Inflammatory macrophage treated with lipopolysaccharide for 4 hours (primary cell): ENCODE data around the gene COL8A2.

Experiments
- DNase-seq: peaks from one replicate; pipeline ENCODE4 v3.0.0-alpha.2; 2020

The COL8A2 gene

GRCh38 chr1:36157115-36157903 is 32.3 kb upstream of the COL8A2 start:
- no peak for DNase-seq

DNA sequence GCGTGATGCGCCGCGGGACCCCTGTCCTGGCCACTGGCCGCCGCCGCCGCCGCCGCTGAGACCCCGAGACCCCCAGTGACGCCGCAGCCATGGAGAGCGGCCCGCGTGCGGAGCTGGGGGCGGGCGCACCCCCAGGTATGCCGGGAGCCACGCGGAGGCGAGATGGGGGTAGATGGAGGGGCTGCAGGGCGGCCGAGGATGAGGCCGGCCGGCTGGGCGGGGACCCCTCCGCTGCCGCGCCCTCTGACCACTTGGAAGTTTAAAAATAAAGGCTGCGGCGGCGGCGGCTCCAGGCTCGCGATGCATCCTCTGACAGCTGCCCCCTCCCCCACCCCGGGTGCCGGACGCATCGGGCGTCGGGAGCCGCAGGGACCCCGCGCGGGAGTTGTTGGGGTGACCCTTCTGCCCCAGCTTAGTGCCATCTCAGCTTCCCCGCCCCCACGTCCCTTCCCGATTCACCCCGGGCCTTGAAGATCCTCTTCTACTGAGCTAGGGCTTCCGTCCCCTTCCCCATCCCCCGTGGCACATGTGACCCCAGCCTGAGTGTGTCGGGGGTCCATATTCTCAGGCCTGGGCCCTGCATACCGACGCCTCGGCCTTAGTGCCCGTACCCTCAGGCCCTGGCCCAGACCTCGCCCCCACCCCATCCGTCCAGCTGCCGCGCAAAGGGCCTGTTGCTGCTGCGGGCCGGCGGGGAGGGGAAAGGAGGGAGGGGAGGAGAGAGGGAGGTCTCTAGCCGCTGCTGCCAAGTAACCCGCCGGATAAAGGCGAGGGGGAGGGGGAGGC is 31.5 kb upstream of the COL8A2 start:
- peak; percentile 22 for DNase-seq

DNA sequence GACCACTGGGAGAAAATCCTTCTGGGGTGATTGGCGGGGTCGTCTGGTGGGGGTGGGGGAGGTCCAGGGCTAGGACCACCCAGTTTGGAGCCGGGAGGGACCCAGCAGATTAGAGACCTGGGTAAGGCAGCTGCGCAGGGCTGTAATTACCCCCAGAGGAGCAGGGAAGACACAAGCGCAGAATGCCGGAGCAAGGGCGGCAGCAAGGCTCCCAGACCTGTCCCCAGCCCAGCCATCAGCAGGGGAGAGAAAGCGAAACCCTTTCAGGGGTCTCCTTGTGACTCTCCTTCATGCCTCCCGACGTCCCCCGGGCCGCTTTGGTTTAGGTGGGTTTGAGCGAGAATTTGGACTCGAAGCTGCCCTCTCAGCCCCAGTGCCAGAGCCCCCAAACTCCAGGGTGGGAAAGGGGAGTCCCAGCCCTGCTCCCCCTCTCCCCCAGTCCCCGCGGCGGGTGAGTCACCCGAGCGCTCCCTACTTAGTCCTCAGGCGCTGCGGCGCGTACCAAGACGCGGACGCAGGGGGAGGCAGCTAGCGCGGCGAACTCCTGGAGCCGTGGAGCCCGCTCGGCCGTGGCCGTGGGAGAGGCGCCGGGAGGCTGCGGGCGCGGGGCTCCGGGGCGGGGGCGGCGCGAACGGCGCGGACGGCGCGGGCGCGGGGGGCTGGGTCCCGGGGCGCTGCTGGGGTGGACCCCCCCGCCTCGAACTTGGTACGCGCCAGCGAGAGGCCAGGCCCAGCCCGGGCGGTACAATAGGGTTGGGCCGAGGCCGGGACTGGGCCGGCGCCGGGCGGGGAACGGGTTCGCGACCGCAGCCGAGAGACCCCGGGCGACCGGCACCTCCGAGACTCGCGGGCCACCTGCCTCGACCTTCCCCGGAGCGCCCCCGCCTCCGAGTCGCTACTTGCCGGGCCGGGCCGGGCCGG is 30.6 kb upstream of the COL8A2 start, which contains the start of gene MAP7D1:
MAP7D1 (plus strand) TSS at position 753 of the 921 bp plus-strand sequence. CDS start 258 bp downstream, outside the sequence.
- DNase-seq = peak; percentile 83

GRCh38 chr1:36154765-36155407 is 29.9 kb upstream of the COL8A2 start:
- DNase-seq = no peak

- DNase-seq = no peak
Measured at GRCh38 chr1:36154335-36154734, 29.3 kb upstream of the COL8A2 start.

DNA sequence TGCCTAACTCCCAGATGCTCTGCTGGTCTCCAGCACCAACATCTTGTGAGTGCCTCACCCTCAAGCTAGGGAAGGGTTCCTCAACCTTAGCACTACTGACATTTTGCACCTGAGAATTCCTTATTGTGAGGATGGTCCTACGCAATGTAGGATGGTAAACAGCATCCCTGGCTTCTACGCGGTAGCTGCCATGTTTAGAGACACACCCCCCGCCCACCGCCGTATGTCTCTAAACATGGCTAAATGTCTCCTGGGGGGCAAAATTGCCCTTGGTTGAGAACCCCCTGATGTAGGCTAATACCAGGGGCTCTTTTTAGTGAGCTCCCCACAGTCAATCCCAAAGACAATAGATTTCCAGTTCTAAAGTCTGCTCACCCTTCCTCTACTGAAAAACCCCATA is 28.5 kb upstream of the COL8A2 start:
- no peak for DNase-seq

DNA sequence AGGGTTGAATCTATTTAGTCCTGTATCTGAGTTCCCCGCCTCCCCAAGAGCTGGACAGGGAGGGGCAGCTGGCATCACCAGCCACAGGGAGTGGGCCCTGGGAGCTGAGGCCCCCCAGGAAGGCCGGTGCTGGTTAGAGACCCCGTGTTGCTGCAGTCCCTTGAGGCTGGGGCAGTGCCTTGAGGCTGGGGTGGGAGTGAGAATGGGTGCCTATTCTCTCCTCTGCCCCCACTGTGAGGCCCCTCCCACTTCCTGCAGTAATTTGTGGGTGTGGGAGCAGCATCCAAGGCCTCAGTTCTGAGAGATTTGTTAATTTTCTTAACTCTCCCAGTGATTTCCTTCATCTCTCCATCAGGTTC is 26.8 kb upstream of the COL8A2 start:
- peak; percentile 53 for DNase-seq

DNA sequence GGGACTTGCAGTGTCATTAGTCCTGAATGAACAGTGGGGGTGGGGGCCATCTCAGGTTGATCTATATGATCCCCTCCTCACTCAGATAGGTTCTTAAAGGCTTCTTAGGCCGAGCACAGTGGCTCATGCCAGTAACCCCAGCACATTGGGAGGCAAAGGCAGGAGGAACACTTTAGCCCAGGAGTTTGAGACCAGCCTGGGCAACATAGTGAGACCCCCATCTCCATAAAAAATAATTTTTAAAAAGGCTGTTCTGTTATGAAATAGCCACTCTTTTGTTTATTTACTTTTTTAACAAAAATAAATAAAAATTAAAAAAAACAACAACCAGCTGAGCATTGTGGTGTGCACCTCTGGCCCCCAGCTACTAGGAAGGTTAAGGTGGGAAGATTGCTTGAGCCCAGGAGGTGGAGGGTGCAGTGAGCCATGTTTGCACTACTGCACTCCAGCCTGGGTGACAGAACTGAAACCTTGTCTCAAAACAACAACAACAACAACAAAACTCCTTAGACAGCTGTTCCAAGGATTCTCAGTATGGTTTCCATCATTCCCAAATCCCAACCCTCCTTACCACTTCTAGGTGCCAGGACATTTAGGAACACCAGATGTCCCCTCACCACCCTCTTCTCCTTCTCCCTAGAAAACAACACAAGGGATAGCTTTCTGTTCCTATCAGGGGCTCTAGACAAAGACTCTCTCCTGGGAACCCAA is 26.3 kb upstream of the COL8A2 start:
- DNase-seq = no peak

DNA sequence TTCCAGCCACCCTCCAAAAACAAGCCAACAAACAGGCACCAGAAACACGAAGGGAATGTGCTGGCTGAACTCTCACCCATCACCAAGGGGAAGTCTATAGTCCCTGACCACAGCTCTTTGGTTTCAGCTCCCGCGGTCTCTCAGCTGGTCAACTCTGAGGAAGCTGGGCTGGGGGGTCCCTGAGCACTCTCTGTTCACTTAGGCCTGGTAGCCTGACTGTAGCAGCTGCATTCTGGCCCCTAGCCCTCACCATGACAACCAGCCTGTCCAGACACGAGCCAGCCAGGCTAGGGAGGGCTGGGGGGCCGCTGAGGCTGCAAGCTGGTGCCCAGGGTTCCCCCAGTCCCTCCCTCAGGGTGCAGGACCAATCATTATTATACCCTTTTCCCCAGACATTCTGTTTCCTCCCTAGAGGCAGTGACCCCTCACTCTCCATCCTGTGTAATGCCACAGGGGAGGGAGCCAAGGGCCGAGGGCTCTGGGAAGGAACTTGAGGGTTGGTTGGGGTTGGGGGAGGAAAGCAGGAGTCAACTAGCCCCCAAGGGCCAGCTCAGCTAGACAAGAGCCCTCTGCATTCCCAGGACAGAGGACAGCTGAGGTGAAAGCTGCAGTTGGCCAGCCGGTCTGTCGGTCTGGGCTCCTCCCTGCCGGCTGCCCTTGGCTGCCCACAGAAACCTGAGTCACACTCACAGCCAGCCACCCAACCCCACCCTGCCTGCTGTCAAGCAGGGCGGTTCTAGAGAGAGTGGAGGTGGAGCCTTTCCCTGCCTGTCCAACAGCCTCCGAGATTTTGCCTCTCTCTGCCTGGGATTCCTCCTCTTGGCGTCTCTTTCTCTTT is 25.5 kb upstream of the COL8A2 start:
- peak; percentile 95 for DNase-seq

DNA sequence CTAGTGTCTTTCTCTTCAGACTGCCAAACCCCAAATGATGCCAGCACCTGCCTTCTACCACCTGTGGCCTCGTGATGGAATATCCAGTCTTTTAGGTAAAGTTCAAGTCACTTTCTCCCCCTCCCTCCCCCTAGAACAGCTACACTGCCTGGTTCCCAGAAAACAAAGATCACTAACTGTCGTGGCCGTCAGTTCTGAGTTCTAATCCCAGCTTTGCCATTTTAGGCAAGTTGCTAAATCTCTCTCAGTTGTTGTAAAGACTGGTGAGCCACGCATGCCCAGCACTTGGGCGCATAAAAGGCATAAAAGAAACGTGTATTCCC is 24.9 kb upstream of the COL8A2 start:
- no peak for DNase-seq

DNA sequence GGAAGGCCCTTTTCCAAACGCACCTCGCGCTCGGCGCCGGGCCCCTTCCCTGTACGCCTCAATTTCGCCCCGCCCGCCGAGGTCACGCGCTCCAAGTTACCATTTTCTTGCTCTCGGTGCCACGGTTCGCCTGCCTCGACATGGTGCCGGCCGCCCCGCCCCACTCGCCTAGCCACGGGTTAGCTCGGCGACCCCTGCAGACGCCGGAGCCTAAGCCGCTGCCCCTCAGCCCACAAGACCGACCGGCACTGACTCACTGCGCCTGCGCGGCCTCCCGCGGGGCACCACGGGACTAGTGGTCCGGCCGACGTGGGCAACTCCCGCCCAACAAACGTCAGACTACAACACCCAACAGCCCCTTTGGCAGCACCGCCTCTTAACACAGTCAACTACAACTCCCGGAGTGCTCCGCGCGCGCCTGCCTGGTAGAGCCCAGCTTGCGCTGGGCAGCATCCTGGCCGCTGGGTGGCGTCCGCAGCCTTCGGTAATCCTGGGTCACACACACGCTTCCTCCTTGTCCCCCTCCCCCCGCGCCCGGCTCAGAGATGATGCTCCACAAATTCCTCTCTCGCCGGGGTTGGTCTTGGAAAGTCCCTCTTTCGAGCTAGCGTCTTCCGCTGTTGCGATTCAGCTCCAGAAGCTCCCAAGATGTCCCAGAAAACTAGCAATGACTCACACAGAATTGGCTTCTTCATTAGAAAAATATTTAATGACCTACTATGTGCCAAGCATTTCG is 24.4 kb upstream of the COL8A2 start, which contains the start of gene TRAPPC3:
TRAPPC3 (minus strand) TSS at position 250 of the 736 bp plus-strand sequence; CDS start at position 142, 108 bp downstream.
- DNase-seq = peak; percentile 100

- no peak for DNase-seq
Measured at GRCh38 chr1:36148821-36149236, 23.8 kb upstream of the COL8A2 start.

- DNase-seq = no peak
Measured at GRCh38 chr1:36144413-36144812, 19.4 kb upstream of the COL8A2 start.

- DNase-seq = no peak
Measured at GRCh38 chr1:36143424-36143823, 18.4 kb upstream of the COL8A2 start.

DNA sequence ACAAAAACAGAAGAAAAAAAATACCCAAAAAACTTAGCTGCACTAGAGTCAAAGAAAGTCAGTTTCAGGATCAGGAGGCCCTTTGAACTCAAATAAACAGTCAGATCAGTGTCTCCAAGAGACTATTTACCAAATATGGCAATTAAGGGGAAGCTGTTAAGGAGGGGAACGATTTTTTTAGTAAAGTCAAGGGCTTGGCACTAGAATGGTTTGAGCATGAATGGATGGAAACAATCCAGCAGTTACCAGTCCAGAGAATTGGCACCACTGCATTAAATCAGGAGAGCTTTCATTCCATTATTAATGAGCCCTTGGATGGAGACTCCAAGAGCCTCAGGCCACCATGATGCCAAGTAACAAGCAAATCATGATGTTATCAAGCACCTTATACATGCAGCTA is 17.1 kb upstream of the COL8A2 start:
- no peak for DNase-seq

DNA sequence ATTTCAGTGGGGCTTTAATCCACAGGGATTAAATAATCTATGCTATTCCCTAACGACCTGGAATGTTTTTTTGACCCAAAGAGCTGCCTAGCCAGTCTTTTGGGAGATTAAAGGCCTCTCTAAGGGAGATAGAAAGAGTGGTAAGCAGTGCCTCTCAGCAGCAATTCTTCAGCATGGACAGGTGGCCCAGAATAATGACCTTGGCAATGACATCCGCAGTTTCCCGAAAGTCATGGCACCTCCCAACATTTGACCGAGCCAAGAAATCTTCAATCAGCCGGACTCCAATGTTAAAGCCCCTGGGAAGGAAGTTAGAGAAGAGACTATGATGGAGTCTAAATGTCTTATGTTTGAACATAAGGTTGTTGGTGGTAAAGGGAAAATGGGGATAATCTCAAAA is 14.5 kb upstream of the COL8A2 start:
- DNase-seq = no peak

DNA sequence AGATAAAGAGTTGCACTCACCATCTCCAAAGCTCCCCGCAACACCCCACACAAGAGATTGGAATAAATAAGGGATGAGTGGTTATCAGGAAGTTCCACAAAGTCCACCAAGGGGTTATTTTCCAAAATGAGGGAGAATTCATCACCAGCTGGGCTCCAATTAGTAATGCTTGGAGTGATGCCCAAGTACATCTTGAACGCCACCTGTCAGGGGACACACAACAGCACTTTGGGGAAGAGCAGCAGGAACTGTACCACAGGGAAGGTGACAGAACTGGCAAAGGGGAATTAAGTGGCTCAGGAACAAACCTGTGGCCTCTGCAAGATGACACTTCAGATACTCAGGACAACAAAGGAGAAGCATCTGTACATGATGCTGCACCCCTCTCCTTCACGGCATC is 12.8 kb upstream of the COL8A2 start:
- DNase-seq = no peak

- no peak for DNase-seq
Measured at GRCh38 chr1:36137226-36137625, 12.2 kb upstream of the COL8A2 start.

DNA sequence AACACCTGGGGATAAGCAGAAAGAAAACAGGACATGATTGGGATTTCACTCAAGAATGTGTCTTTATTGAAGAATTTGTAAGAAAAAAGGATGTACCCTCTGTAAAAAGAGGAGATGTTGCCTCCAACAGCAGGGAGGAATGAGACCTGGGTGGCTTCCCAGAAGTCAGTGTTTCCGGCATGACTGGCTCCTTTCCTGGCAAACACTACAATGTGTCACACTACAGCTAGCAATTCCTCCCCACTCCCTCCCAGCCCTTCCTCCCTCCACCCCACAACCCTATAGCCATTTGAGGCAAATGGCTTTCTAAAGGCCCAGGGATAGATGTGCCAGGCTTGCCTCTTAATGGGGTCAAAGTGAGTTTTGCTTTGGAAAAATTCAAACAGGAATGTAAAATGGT is 11.5 kb upstream of the COL8A2 start:
- DNase-seq = no peak

DNA sequence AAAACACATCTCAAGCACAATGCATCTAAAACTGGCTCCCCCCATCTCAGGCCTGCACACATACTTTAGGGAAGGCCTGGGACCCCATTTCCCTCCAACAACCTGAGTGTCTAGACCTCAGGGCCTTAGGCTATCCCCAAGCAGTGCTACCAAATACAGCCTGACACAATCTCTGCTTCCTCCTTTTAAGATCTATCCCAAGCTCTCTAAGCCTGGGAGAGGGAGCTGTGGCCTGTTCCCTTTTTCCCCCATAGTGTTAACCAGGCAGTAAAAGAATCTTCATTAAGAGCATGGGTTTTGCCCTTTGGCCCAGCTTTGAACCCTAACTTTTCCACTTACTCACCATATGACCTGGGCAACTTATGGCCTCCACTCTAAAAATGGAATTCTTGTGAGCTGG is 10.8 kb upstream of the COL8A2 start:
- peak; percentile 42 for DNase-seq
